ENCODE results near the gene VPS37D. TPM values are rescaled to one million over a fixed set of nuclear protein-coding genes. Genes with fewer than 3 reads are reported as not detected.

The VPS37D gene
- total RNA-seq, 1 experiment from 2014 or later = 5.7 TPM

GRCh38 chr7:73642834-73643233, 24.8 kb upstream of the VPS37D start (continued):
- TF ChIP-seq ZNF532 (CRISPR knock-in tag; IDR thresholded peaks at IDR 0.05; ENCODE audit: borderline replicate concordance) = no peak
- no peak for TF ChIP-seq ZNF281 (CRISPR knock-in tag; IDR thresholded peaks at IDR 0.05)
- TF ChIP-seq ETV6 (CRISPR knock-in tag; IDR thresholded peaks at IDR 0.05) = no peak
- no peak for TF ChIP-seq ZNF416 (CRISPR knock-in tag; IDR thresholded peaks at IDR 0.05)

GRCh38 chr7:73644688-73645286, 22.8 kb upstream of the VPS37D start:
- POLR2A ChIA-PET = interaction anchor here (0.8 to 1.1 kb wide), 2 partner anchors 22 to 94 kb away, joined by 3 read pairs; partner anchors contain the start of gene ABHD11
- TF ChIP-seq ELF4 (CRISPR knock-in tag; IDR thresholded peaks at IDR 0.05; ENCODE audit: low read depth) (no peak), ZNF532 (CRISPR knock-in tag; IDR thresholded peaks at IDR 0.05; ENCODE audit: borderline replicate concordance) (no peak), JUN (CRISPR knock-in tag; IDR thresholded peaks at IDR 0.05) (no peak), ZNF425 (CRISPR knock-in tag; conservative IDR thresholded peaks at IDR 0.05) (no peak), CDX4 (CRISPR knock-in tag; IDR thresholded peaks at IDR 0.05; ENCODE audit: borderline replicate concordance) (no peak), ATF1 (CRISPR knock-in tag; IDR thresholded peaks at IDR 0.05) (no peak), ZNF232 (CRISPR knock-in tag; IDR thresholded peaks at IDR 0.05) (no peak)
- peaks cover 3% of the 10 kb centered on the region for H3K9me3 Mint-ChIP-seq
- H3K4me3 Mint-ChIP-seq = no peak overlapping the region
- H3K4me1 Mint-ChIP-seq = peaks cover 15% of the 10 kb centered on the region
- ATAC-seq = no peak
- DNase-seq (ENCODE audit: low spot score) = no peak
- CTCF ChIA-PET = interaction anchor here (0.9 to 2.3 kb wide), 3 partner anchors 14 to 38 kb away, joined by 3 to 13 read pairs (median 4); no protein-coding TSS in a partner anchor
- no peak overlapping the region for H3K27ac Mint-ChIP-seq
- peaks cover 53% of the 10 kb centered on the region for H3K27me3 Mint-ChIP-seq (ENCODE audit: low read depth)
- H3K36me3 Mint-ChIP-seq = no peaks in the 10 kb centered on the region

All from WTC11 (cell line).